ENCODE measurements around the gene TRNP1. TPM values are rescaled to one million over a fixed set of nuclear protein-coding genes. Genes with fewer than 3 reads are reported as not detected.
A peak's percentile ranks its signal among the peaks of the same experiment; 100 is the strongest.

Gene TRNP1
- total RNA-seq, 1 experiment from 2014 or later, result 28.3 TPM

- no peak for DNase-seq (ENCODE audit: low spot score)
- in situ Hi-C loops (cut with HindIII; ENCODE audit: low sequenced_read_pairs), result no loop called here
These were observed 21.8 kb downstream of the TRNP1 start for GRCh38 chr1:27015260-27015659.

- in situ Hi-C loops (cut with HindIII; ENCODE audit: low sequenced_read_pairs), result no loop called here
- no peak for DNase-seq (ENCODE audit: low spot score)
These were observed 22.9 kb downstream of the TRNP1 start for GRCh38 chr1:27016376-27016775.

- no peak for DNase-seq (ENCODE audit: low spot score)
- in situ Hi-C loops (cut with HindIII; ENCODE audit: low sequenced_read_pairs), result no loop called here
These were observed 23.7 kb downstream of the TRNP1 start for GRCh38 chr1:27017207-27017606.

GRCh38 chr1:27018316-27018715, 24.8 kb downstream of the TRNP1 start:
- in situ Hi-C loops (cut with HindIII; ENCODE audit: low sequenced_read_pairs), result no loop called here
- DNase-seq (ENCODE audit: low spot score), result no peak

- DNase-seq (ENCODE audit: low spot score), result no peak
- in situ Hi-C loops (cut with HindIII; ENCODE audit: low sequenced_read_pairs), result no loop called here
These were observed 28.0 kb downstream of the TRNP1 start for GRCh38 chr1:27021354-27022031.

GRCh38 chr1:27025718-27026117, 32.2 kb downstream of the TRNP1 start:
- in situ Hi-C loops (cut with HindIII; ENCODE audit: low sequenced_read_pairs), result no loop called here

GRCh38 chr1:27026621-27027574, 33.4 kb downstream of the TRNP1 start:
- peak; percentile 76 for DNase-seq (ENCODE audit: low spot score)
- in situ Hi-C loops (cut with HindIII; ENCODE audit: low sequenced_read_pairs), result no loop called here

More at GRCh38 chr1:27025718-27026117, 32.2 kb downstream of the TRNP1 start:
- no peak for DNase-seq (ENCODE audit: low spot score)

- in situ Hi-C loops (cut with HindIII; ENCODE audit: low sequenced_read_pairs), result no loop called here
These were observed 34.2 kb downstream of the TRNP1 start for GRCh38 chr1:27027575-27028250.

GRCh38 chr1:27029517-27029916, 36.0 kb downstream of the TRNP1 start:
- in situ Hi-C loops (cut with HindIII; ENCODE audit: low sequenced_read_pairs), result no loop called here
- DNase-seq (ENCODE audit: low spot score), result no peak

More at GRCh38 chr1:27027575-27028250, 34.2 kb downstream of the TRNP1 start:
- DNase-seq (ENCODE audit: low spot score), result peak; percentile 38

GRCh38 chr1:27031235-27032118, 38.0 kb downstream of the TRNP1 start:
- peak; percentile 39 for DNase-seq (ENCODE audit: low spot score)
- in situ Hi-C loops (cut with HindIII; ENCODE audit: low sequenced_read_pairs), result no loop called here

- no peak for DNase-seq (ENCODE audit: low spot score)
- in situ Hi-C loops (cut with HindIII; ENCODE audit: low sequenced_read_pairs), result no loop called here
These were observed 38.6 kb downstream of the TRNP1 start for GRCh38 chr1:27032119-27032461.

- in situ Hi-C loops (cut with HindIII; ENCODE audit: low sequenced_read_pairs), result no loop called here
These were observed 39.7 kb downstream of the TRNP1 start for GRCh38 chr1:27033043-27033746.

GRCh38 chr1:27035344-27035743, 41.9 kb downstream of the TRNP1 start:
- no peak for DNase-seq (ENCODE audit: low spot score)
- in situ Hi-C loops (cut with HindIII; ENCODE audit: low sequenced_read_pairs), result no loop called here

More at GRCh38 chr1:27033043-27033746, 39.7 kb downstream of the TRNP1 start:
- DNase-seq (ENCODE audit: low spot score), result no peak

GRCh38 chr1:27036718-27037117, 43.2 kb downstream of the TRNP1 start:
- in situ Hi-C loops (cut with HindIII; ENCODE audit: low sequenced_read_pairs), result no loop called here
- DNase-seq (ENCODE audit: low spot score), result no peak

GRCh38 chr1:27037518-27037917, 44.0 kb downstream of the TRNP1 start:
- DNase-seq (ENCODE audit: low spot score), result no peak
- in situ Hi-C loops (cut with HindIII; ENCODE audit: low sequenced_read_pairs), result no loop called here

- in situ Hi-C loops (cut with HindIII; ENCODE audit: low sequenced_read_pairs), result no loop called here
- no peak for DNase-seq (ENCODE audit: low spot score)
These were observed 44.5 kb downstream of the TRNP1 start for GRCh38 chr1:27038020-27038419.

- in situ Hi-C loops (cut with HindIII; ENCODE audit: low sequenced_read_pairs), result loop anchor here (5.0 kb wide), 1 partner anchor 95 kb away; no protein-coding TSS in a partner anchor
- no peak for DNase-seq (ENCODE audit: low spot score)
These were observed 49.2 kb downstream of the TRNP1 start for GRCh38 chr1:27042670-27043069.

- in situ Hi-C loops (cut with HindIII; ENCODE audit: low sequenced_read_pairs), result loop anchor here (5.0 kb wide), 1 partner anchor 93 kb away; no protein-coding TSS in a partner anchor
- DNase-seq (ENCODE audit: low spot score), result peak; percentile 89
These were observed 51.2 kb downstream of the TRNP1 start for GRCh38 chr1:27044613-27045151.
